Parathyroid adenoma (tissue), 2 donors: ENCODE data around the gene FAM3D.

Source experiments
- H2AFZ ChIP-seq: fragments of 300-600 bp; sonication (generic); one replicate; pipeline ENCODE4 v1.7.0; 2017; ENCODE audit warnings: antibody characterized with exemption, mild to moderate bottlenecking
- H3K27ac ChIP-seq: fragments of 300-600 bp; sonication (generic); one replicate; pipeline ENCODE4 v1.7.0; 2017
- H3K27me3 ChIP-seq: fragments of 300-600 bp; sonication (generic); one replicate; pipeline ENCODE4 v1.7.0; 2017; ENCODE audit warnings: low read length; ENCODE audit not compliant: control insufficient read depth, insufficient read depth
- H3K36me3 ChIP-seq: fragments of 300-600 bp; sonication (generic); one replicate; pipeline ENCODE4 v1.7.0; 2017; ENCODE audit warnings: low read length; ENCODE audit not compliant: control insufficient read depth, insufficient read depth
- H3K4me1 ChIP-seq: fragments of 300-600 bp; sonication (generic); one replicate; pipeline ENCODE4 v1.7.0; 2017; ENCODE audit warnings: control low read depth
- H3K4me2 ChIP-seq: fragments of 300-600 bp; sonication (generic); one replicate; pipeline ENCODE4 v1.7.0; 2017; ENCODE audit warnings: low read length
- H3K4me3 ChIP-seq: fragments of 300-600 bp; sonication (generic); one replicate; pipeline ENCODE4 v1.7.0; 2017; ENCODE audit warnings: low read depth, low read length
- H3K79me2 ChIP-seq: fragments of 300-600 bp; sonication (generic); one replicate; pipeline ENCODE4 v1.7.0; 2017; ENCODE audit warnings: control low read depth
- H3K9ac ChIP-seq: fragments of 300-600 bp; sonication (generic); one replicate; pipeline ENCODE4 v1.7.0; 2017; ENCODE audit warnings: mild to moderate bottlenecking
- H3K9me3 ChIP-seq: fragments of 300-600 bp; sonication (generic); one replicate; pipeline ENCODE4 v1.7.0; 2017; ENCODE audit warnings: low read length; ENCODE audit not compliant: control insufficient read depth
- CTCF ChIP-seq: fragments of 300-600 bp; sonication (generic); IDR thresholded peaks from one replicate; pipeline ENCODE4 v1.7.0; 2017; ENCODE audit warnings: antibody characterized with exemption, mild to moderate bottlenecking
- donor health status: primary hyperparathyroidism.

Gene FAM3D

GRCh38 chr3:58640700-58641372 lies 25.7 kb downstream of the FAM3D start:
- TF ChIP-seq CTCF: peak; percentile 91
- Histone ChIP-seq H3K27ac (no peak overlapping the region), H3K9me3 (no peaks in the 10 kb centered on the region), H3K27me3 (no peaks in the 10 kb centered on the region), H3K9ac (no peak overlapping the region), H3K4me3 (no peak overlapping the region), H3K79me2 (no peaks in the 10 kb centered on the region), H3K4me1 (no peaks in the 10 kb centered on the region), H3K36me3 (no peaks in the 10 kb centered on the region), H3K4me2 (no peak overlapping the region), H2AFZ (no peak overlapping the region)

- no peak overlapping the region for H3K4me3 ChIP-seq
- H3K4me1 ChIP-seq: no peaks in the 10 kb centered on the region
- no peak for TF ChIP-seq CTCF
- H2AFZ ChIP-seq: no peak overlapping the region
- H3K27me3 ChIP-seq: no peaks in the 10 kb centered on the region
- H3K36me3 ChIP-seq: no peaks in the 10 kb centered on the region
- no peaks in the 10 kb centered on the region for H3K79me2 ChIP-seq
- no peak overlapping the region for H3K27ac ChIP-seq
- H3K9me3 ChIP-seq: no peaks in the 10 kb centered on the region
- no peak overlapping the region for H3K4me2 ChIP-seq
- H3K9ac ChIP-seq: no peak overlapping the region
Measured at GRCh38 chr3:58639842-58640241, 26.7 kb downstream of the FAM3D start.

GRCh38 chr3:58639001-58639400 lies 27.6 kb downstream of the FAM3D start:
- Histone ChIP-seq H3K79me2 (no peaks in the 10 kb centered on the region), H3K9me3 (no peaks in the 10 kb centered on the region), H3K27me3 (no peaks in the 10 kb centered on the region), H3K9ac (no peak overlapping the region), H3K4me1 (no peaks in the 10 kb centered on the region), H2AFZ (no peak overlapping the region), H3K4me2 (no peak overlapping the region), H3K27ac (no peak overlapping the region), H3K4me3 (no peak overlapping the region), H3K36me3 (no peaks in the 10 kb centered on the region)
- no peak for TF ChIP-seq CTCF

GRCh38 chr3:58638591-58638990 lies 28.0 kb downstream of the FAM3D start:
- H3K27ac ChIP-seq: no peak overlapping the region
- no peak overlapping the region for H3K4me2 ChIP-seq
- H3K36me3 ChIP-seq: no peaks in the 10 kb centered on the region
- no peak overlapping the region for H3K4me3 ChIP-seq
- no peaks in the 10 kb centered on the region for H3K4me1 ChIP-seq
- H3K9me3 ChIP-seq: no peaks in the 10 kb centered on the region
- H3K27me3 ChIP-seq: no peaks in the 10 kb centered on the region
- H3K79me2 ChIP-seq: no peaks in the 10 kb centered on the region
- H2AFZ ChIP-seq: no peak overlapping the region
- no peak overlapping the region for H3K9ac ChIP-seq
- no peak for TF ChIP-seq CTCF

- Histone ChIP-seq H3K79me2 (no peaks in the 10 kb centered on the region), H3K36me3 (no peaks in the 10 kb centered on the region), H3K27ac (no peak overlapping the region), H3K4me2 (no peak overlapping the region), H3K9me3 (no peaks in the 10 kb centered on the region), H3K4me1 (no peaks in the 10 kb centered on the region), H2AFZ (no peak overlapping the region), H3K4me3 (no peak overlapping the region), H3K9ac (no peak overlapping the region), H3K27me3 (no peaks in the 10 kb centered on the region)
- TF ChIP-seq CTCF: no peak
Measured at GRCh38 chr3:58637509-58637908, 29.1 kb downstream of the FAM3D start.
